Gastroesophageal sphincter (tissue), 3 donors: ENCODE data around the gene TTC7B.

Source experiments
- POLR2A ChIP-seq, 2 donors: fragments of 450-650 bp; IDR thresholded peaks; one replicate each; pipeline ENCODE4 v1.6.1; 2017; ENCODE audit warnings: antibody characterized with exemption in 2 of 2, mild to moderate bottlenecking in 2 of 2, moderate library complexity in 1 of 2
- POLR2AphosphoS5 ChIP-seq: sonication (generic); formaldehyde crosslinking; IDR thresholded peaks from one replicate; pipeline ENCODE4 v1.6.1; 2017; ENCODE audit warnings: antibody characterized with exemption
- TF ChIP-seq, protein P1 (sequence below), 4 experiments: fragments of 200-600 bp in 2 of 4; fragments of 450-650 bp in 2 of 4; sonication (generic) in 1 of 4; IDR thresholded peaks; one replicate each; pipeline ENCODE4 v1.5.1; 2017 to 2019; ENCODE audit warnings: antibody characterized with exemption in 4 of 4, mild to moderate bottlenecking in 2 of 4, moderate library complexity in 2 of 4

DNA sequence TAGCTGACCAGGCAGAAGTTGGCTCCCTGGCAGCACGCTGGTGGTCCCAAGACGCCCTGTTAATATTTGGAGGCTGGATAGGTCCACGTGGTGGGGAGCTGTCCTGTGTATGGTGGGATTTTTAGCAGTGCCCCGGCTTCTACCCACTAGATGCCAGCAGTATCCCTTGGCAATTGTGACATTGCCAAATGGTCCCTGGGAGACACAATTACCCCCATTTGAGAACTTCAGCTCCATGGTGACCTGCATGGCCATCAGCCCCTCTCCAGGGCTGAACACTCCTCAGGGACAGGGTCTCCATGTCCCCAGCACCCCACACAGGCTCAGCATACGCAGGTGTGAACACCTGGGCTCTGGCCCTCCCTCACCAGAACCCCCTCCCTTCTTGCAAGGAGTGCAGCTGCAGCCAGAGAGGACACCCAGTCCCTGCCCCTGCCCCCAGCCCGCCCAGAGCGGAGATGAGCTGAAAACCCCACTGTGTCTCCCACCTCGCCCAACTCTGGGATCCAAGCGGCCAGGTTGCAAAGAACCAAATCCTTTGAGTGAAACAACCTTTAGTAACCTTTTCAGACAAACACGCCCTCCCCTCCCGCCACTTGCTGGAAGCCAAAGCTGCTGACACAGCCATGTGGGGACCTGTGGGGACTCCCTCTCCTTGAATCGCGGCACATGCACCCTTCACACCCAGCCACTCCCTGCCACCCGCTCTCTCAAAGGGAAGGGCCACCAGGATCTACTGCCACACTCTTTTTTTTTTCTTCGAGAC, 299.0 kb downstream of the TTC7B start:
- TF ChIP-seq, protein P1, sequence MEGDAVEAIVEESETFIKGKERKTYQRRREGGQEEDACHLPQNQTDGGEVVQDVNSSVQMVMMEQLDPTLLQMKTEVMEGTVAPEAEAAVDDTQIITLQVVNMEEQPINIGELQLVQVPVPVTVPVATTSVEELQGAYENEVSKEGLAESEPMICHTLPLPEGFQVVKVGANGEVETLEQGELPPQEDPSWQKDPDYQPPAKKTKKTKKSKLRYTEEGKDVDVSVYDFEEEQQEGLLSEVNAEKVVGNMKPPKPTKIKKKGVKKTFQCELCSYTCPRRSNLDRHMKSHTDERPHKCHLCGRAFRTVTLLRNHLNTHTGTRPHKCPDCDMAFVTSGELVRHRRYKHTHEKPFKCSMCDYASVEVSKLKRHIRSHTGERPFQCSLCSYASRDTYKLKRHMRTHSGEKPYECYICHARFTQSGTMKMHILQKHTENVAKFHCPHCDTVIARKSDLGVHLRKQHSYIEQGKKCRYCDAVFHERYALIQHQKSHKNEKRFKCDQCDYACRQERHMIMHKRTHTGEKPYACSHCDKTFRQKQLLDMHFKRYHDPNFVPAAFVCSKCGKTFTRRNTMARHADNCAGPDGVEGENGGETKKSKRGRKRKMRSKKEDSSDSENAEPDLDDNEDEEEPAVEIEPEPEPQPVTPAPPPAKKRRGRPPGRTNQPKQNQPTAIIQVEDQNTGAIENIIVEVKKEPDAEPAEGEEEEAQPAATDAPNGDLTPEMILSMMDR (IDR thresholded peaks at IDR 0.05) = no peak
- TF ChIP-seq POLR2A (IDR thresholded peaks at IDR 0.05) = no peak
- TF ChIP-seq POLR2AphosphoS5 = no peak
